ENCODE data around the gene PCK1.

DNA sequence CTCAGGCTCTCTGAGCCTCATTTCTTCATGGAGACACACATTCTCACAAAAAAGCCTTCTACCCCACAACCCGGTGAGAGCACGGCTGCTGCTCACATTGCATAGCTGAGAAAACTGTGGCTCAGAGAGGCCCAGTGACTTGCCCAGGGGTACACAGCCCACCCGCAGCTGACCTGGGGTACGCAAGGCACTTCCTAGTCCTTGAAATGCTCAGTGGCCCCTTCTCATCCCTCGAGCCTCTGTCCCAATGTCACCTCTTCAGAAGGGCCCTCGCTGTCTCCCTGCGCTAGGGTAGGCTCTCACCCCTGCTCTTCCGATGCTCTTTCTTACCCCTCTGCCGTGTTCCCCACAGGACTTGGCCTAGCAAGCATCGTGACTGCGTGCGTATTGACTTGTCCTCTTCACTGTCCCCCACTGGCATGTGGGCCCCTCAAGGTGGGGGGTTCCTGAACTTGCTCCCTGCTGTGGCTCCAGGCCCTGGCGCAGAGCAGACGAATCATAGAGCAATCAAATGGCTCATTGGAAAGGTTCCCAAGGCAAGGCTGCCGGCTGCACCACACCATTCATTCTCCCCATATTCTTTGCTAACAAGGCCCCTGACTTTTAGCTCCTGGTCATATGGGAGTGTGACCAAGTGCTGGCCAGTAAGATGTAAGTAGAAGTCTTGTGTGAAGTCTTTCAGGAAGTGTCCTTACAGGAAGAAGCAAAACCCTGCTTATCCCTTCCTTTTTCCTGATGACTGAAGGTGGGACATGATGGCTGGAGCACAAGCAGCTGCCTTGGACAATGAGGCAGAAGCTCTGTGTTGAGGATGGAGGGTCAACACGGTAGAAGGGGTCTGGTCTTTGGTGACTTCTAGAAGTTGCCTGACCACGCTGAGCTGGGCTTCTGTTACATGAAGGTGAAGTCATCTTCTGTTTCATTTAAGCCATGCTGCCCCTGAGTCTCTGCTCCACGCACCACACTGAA is 22.7 kb downstream of the PCK1 start:
- TF ChIP-seq CTCF (IDR thresholded peaks at IDR 0.05) (peak in 1 of 6 experiments; percentile 2), POLR2A (IDR thresholded peaks at IDR 0.05) (no peak), POLR2AphosphoS5 (IDR thresholded peaks at IDR 0.05) (no peak), EP300 (IDR thresholded peaks at IDR 0.05) (no peak)
